KG1 (cell line): ENCODE measurements around the gene SEMA4C.

Experiments used
- DNase-seq: peaks from one replicate; lab custom pipeline; 2025; lab: John Stamatoyannopoulos, UW

SEMA4C gene

DNA sequence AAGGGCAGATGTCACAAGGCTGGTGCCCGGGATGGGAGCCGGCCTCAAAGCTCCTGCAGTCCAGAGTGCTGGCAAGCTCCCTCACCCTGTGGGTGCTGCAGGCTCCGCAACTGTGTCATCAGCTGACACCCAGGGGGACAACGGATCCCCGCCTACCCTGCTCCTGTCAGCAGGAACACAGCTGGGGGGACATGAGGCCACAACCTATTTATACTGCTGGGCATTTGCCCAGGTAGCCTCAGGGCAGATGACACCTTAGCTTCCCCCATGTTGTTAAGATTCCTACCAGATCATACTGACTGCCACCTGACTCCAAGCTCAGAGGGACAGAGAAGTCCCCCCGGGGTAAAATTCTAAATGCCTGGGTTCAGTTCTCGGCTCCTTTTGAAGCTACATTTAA lies 27.3 kb downstream of the SEMA4C start:
- no peak for DNase-seq

GRCh38 chr2:96841701-96842495 lies 28.0 kb downstream of the SEMA4C start:
- no peak for DNase-seq

GRCh38 chr2:96839875-96840850 lies 29.7 kb downstream of the SEMA4C start:
- DNase-seq, result no peak

DNA sequence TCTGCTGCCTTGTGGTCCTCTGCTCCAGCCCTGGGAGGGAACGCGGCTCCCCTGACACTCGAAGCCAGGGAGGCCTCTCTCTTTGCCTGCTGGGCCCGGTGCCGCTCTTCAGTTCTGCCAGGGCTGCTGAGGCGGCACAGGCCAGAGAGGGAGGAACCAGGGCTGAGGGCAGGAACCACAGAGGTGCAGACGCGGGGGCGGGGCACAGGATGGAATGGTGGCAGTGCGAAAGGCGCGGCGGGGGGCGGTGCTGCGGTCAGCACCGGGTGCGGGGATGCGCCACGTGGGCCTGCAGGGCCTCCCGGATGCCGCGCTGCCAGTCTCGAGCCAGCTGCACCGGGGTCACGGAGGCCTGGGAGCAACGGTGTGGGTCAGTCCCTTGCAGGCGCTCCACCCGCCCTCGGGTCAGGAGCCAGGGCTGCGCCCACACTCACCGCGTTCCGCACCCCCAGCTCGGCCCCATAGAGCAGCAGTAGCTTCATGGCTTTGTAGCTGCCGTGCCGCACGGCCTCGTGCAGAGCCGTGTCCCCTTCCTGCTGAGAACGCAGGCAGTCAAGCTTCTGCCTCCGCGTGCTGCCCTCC lies 30.5 kb downstream of the SEMA4C start:
- DNase-seq, result no peak

GRCh38 chr2:96838345-96839292 lies 31.3 kb downstream of the SEMA4C start:
- DNase-seq, result no peak

GRCh38 chr2:96837575-96837974 lies 32.3 kb downstream of the SEMA4C start:
- DNase-seq, result no peak

GRCh38 chr2:96835830-96836229 lies 34.0 kb downstream of the SEMA4C start:
- no peak for DNase-seq

GRCh38 chr2:96832754-96833507 lies 36.9 kb downstream of the SEMA4C start:
- no peak for DNase-seq

DNA sequence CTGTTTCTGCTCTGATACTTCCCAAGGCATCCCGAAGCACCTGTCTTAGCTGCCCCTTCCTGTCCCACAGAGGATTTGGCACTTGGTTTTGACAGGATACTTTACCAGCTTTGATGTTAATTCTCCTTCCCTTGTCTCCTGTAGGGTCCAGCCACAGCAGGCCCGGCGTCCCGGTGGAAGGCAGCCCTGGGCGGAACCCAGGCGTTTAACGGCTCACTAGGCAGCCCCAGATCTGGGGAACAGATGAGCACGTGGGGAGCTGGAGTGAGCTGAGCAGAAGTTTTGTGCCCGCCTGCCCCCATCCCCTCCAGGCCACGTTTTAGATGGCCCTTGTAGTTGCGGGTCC lies 37.5 kb downstream of the SEMA4C start:
- DNase-seq, result no peak

GRCh38 chr2:96831679-96832078 lies 38.2 kb downstream of the SEMA4C start:
- DNase-seq, result no peak

- no peak for DNase-seq
Measured at GRCh38 chr2:96830044-96830562, 39.8 kb downstream of the SEMA4C start.

DNA sequence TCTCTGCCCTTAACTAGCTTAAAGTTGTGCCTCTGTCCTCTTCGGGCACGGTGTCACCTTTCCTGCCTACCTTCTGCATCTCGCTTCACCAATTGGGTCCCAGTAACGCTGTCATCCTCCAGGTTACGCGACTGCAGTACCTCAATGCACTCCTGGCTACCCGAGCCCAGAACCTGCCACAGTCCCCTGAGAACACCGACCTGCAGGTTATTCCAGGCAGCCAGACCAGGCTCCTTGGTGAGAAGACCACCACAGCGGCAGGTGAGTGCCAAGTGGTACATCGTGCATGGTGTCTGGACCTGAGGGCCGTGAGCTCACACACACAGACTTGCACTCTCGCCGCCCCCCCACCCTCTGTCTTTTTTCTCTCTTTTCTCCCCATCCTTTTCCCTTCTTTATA lies 41.0 kb downstream of the SEMA4C start:
- no peak for DNase-seq

DNA sequence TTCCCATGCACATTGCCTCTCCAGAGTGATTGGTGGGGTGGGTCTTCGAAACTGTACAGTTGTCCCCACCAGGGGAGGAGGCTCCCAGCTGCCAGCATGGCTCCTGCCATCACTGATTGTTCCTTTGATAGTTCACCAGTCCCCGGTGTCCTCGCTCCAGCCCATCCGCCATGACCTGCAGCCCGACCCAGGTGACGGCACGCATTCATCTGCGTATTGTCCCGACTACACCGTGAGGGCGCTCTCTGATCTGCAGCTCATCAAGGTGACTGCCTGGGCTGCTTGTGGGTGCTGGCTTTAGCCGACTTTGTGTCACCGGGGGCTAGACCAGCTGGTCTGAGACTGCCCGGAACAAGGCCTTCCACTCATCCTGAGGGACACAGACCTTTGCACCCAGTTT lies 41.4 kb downstream of the SEMA4C start:
- no peak for DNase-seq

GRCh38 chr2:96826546-96827278 lies 43.2 kb downstream of the SEMA4C start:
- no peak for DNase-seq

- no peak for DNase-seq
Measured at GRCh38 chr2:96825057-96825456, 44.8 kb downstream of the SEMA4C start.

DNA sequence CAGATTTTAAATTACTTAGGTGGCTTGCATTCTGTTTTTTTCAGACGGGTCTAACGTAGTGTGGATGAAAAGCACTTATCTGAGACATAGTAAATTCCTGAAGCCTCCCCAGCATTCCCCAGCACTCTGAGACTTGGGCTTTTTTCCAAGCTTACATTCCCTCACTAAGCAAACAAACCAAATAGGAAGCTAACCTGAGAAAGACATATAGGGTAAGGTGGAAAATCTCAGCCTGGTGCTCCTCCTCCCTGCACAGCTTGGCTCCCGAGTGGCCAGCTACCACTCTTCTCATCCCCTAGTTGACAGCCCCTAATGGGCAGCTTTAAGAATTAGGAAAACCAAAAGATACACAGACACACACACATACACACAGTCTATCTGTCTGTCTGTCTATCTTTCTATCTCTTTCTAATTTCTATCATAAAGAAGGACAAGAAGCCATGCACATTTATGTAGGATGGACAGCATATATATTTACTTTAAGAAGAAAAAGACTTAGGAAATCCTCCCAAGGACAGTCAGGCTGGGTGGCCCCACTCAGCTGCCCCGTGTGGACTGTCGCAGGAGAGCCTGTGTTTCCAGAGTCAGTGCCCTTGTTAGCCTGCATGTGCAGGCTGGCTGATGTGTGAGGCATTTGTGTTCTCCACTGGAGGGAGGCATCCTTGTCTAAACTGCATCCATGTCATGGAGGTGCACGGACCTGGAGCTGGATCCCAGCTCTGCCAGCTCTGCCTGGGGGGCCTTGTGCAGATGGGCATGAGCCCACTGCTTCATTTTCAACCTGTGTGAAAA lies 45.6 kb downstream of the SEMA4C start:
- no peak for DNase-seq

GRCh38 chr2:96823198-96823597 lies 46.7 kb downstream of the SEMA4C start:
- DNase-seq, result no peak

- no peak for DNase-seq
Measured at GRCh38 chr2:96822786-96823185, 47.1 kb downstream of the SEMA4C start.

DNA sequence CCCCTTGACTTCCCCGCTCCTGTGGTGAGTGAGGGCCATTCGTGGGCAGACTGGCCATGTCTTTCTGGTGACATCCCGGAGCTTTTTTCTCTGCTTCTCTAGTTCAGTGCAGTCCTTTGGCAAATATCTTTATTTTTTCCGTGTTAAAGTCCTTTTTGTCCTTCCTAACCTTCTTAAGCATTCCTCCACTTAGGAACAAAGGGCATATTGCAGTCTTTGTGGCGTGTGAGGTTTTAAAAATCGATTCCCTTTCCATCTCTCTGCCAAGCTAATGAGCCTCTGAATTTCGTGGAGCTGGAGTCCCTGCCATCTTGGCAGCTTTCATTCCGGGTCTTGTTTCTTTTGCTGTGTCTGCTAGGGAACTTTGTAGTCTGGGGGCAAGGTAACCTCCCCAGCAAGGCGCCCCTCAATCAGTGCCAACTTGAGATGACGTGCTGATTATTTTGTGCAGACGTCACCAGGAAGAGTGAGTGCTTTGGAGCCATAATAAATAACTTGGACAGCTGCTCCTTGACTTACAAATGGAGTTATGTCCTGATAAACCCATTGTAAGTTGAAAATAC lies 48.7 kb downstream of the SEMA4C start:
- no peak for DNase-seq
